MCF 10A (cell line): ENCODE measurements around the gene BARHL1. TPM values are rescaled to one million over a fixed set of nuclear protein-coding genes. Genes with fewer than 3 reads are reported as not detected.

ENCODE experiments used
- Bru-seq: library from RNA; stranded (reverse); fragments of 400-500 nt; gene quantifications from one replicate; lab custom pipeline; 2021; lab: Mats Ljungman, UMichigan
- BruChase-seq, 2 experiments: library from RNA; stranded (reverse); fragments of 400-500 nt; gene quantifications; one replicate each; lab custom pipeline; 2021; lab: Mats Ljungman, UMichigan
- BruUV-seq: library from RNA; stranded (reverse); fragments of 400-500 nt; replicated peaks from 2 replicates; lab custom pipeline; 2021; lab: Mats Ljungman, UMichigan
- CTCF ChIA-PET: fragments of 300-600 bp; sonication (Branson Sonifier 250); formaldehyde crosslinking; extraction: SDS; loops from one replicate; lab custom pipeline; 2021; ENCODE audit warnings: antibody characterized with exemption, inconsistent platforms; lab: Yijun Ruan, JAX
- POLR2A ChIA-PET: fragments of 300-600, 350-650 bp; sonication (Branson Sonifier 250); formaldehyde crosslinking; extraction: SDS; loops from one replicate; lab custom pipeline; 2020; ENCODE audit warnings: antibody characterized with exemption, inconsistent platforms; lab: Yijun Ruan, JAX
- DNase-seq: peaks from one replicate; pipeline ENCODE4 v3.0.0-alpha.2; 2018; ENCODE audit not compliant: unreplicated experiment
- H3K27ac Mint-ChIP-seq: one replicate; pipeline ENCODE4 v1.8.0; 2022; ENCODE audit warnings: mild to moderate bottlenecking, low read depth, mixed read lengths; ENCODE audit not compliant: unreplicated experiment
- H3K27me3 Mint-ChIP-seq: one replicate; pipeline ENCODE4 v1.8.0; 2022; ENCODE audit warnings: mixed read lengths; ENCODE audit not compliant: insufficient read depth, unreplicated experiment
- H3K36me3 Mint-ChIP-seq: one replicate; pipeline ENCODE4 v1.8.0; 2022; ENCODE audit warnings: mild to moderate bottlenecking, moderate library complexity, mixed read lengths; ENCODE audit not compliant: insufficient read depth, unreplicated experiment
- H3K4me1 Mint-ChIP-seq: one replicate; pipeline ENCODE4 v1.8.0; 2022; ENCODE audit warnings: mixed read lengths; ENCODE audit not compliant: insufficient read depth, unreplicated experiment
- H3K4me3 Mint-ChIP-seq: one replicate; pipeline ENCODE4 v1.8.0; 2022; ENCODE audit warnings: mild to moderate bottlenecking, moderate library complexity, mixed read lengths; ENCODE audit not compliant: unreplicated experiment
- H3K9me3 Mint-ChIP-seq: one replicate; pipeline ENCODE4 v1.8.0; 2022; ENCODE audit warnings: mixed read lengths; ENCODE audit not compliant: unreplicated experiment
- intact Hi-C: fragments of 100-400 bp; cut with micrococcal nuclease; formaldehyde crosslinking; loops from 2 replicates; pipeline ENCODE4 v1.14.1; 2022
- long read RNA-seq: library from polyadenylated mRNA; stranded (forward); transcript quantifications from one replicate; pipeline ENCODE4 v2.0.0, GENCODE V29; 2022
- total RNA-seq: library from RNA; stranded (reverse); gene quantifications from 2 replicates; pipeline ENCODE4 v1.2.3, GENCODE V29; 2022
- TF ChIP-seq, protein P1 (sequence below): fragments of 200-600 bp; IDR thresholded peaks from one replicate; pipeline ENCODE4 v1.8.0; 2022; ENCODE audit warnings: antibody characterized with exemption, mild to moderate bottlenecking; ENCODE audit not compliant: unreplicated experiment

BARHL1 gene
- total RNA-seq (not detected in 2 replicates), Bru-seq, nascent RNA (not detected), BruChase-seq, experiment 1, labeled RNA remaining after a 6-hour chase (not detected), BruChase-seq, experiment 2, labeled RNA remaining after a 2-hour chase (not detected)
- long read RNA-seq = 0 reads

- TF ChIP-seq, protein P1, sequence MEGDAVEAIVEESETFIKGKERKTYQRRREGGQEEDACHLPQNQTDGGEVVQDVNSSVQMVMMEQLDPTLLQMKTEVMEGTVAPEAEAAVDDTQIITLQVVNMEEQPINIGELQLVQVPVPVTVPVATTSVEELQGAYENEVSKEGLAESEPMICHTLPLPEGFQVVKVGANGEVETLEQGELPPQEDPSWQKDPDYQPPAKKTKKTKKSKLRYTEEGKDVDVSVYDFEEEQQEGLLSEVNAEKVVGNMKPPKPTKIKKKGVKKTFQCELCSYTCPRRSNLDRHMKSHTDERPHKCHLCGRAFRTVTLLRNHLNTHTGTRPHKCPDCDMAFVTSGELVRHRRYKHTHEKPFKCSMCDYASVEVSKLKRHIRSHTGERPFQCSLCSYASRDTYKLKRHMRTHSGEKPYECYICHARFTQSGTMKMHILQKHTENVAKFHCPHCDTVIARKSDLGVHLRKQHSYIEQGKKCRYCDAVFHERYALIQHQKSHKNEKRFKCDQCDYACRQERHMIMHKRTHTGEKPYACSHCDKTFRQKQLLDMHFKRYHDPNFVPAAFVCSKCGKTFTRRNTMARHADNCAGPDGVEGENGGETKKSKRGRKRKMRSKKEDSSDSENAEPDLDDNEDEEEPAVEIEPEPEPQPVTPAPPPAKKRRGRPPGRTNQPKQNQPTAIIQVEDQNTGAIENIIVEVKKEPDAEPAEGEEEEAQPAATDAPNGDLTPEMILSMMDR = no peak
- intact Hi-C loops = no loop called here
- Mint-ChIP-seq H3K27me3 (peaks cover 64% of the 10 kb centered on the region), H3K4me1 (no peaks in the 10 kb centered on the region), H3K36me3 (no peaks in the 10 kb centered on the region), H3K9me3 (no peaks in the 10 kb centered on the region), H3K4me3 (peak within 1 kb of the TSS; percentile 11), H3K27ac (no peak within 1 kb of the TSS)
- no peak for DNase-seq
- no TSS peak for BruUV-seq
- CTCF ChIA-PET = interaction anchor here (0.6 kb wide), 2 partner anchors 68 to 160 kb away, joined by 4 to 6 read pairs; no protein-coding TSS in a partner anchor
- POLR2A ChIA-PET = interaction anchor here (1.0 kb wide), 1 partner anchor 15 kb away, joined by 3 read pairs; no protein-coding TSS in a partner anchor
These were observed at the start of gene BARHL1 for GRCh38 chr9:132582276-132582785. BARHL1 (plus strand) TSS chr9:132582606; CDS start chr9:132582798, 192 bp downstream.

DNA sequence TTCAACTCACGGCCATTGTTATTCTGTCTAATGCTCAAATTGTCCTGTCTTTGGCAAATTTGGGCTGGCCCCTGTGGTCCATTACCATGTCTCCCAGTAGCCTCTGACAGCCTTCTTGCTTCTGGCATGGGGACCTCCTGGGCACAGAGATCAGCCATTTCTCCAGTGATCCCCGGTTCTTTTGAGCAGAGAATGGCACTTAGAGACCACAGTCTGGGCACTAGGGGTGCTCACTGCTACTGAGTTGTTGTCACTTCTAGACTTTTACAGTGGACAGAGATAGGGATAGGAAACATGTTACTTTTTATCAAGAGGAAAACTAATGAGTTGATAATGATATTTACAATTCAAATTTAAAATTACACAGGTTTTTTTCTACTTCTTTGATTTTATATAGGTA lies 47.6 kb upstream of the BARHL1 start:
- peaks cover 24% of the 10 kb centered on the region for H3K27me3 Mint-ChIP-seq
- H3K36me3 Mint-ChIP-seq = no peaks in the 10 kb centered on the region
- TF ChIP-seq, protein P1 = no peak
- no peak for DNase-seq
- H3K9me3 Mint-ChIP-seq = peaks cover 14% of the 10 kb centered on the region
- BruUV-seq = no TSS peak
- no peaks in the 10 kb centered on the region for H3K4me1 Mint-ChIP-seq
- intact Hi-C loops = no loop called here
- no peak overlapping the region for H3K4me3 Mint-ChIP-seq
- H3K27ac Mint-ChIP-seq = no peak overlapping the region
- CTCF ChIA-PET = no interaction called here
- POLR2A ChIA-PET = no interaction called here

DNA sequence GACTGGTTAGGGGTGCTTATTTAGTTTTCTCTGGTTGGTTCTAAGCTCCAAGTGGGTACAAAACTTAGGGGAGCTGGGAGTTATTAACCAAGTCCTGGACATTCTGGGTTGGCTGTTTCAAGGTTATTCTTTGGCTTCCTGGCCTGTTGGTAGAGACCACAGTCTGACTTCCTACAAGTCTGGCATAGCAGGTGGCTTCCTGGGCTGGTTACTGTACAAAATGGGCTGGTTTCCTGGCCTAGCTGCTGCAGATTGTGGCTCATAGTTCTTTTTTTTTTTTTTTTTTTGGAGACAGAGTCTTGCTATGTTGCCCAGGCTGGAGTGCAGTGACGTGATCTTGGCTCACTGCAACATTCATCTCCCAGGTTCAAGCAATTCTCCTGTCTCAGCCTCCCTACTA lies 46.3 kb upstream of the BARHL1 start:
- peaks cover 14% of the 10 kb centered on the region for H3K27me3 Mint-ChIP-seq
- CTCF ChIA-PET = no interaction called here
- no peak for DNase-seq
- H3K27ac Mint-ChIP-seq = no peak overlapping the region
- POLR2A ChIA-PET = no interaction called here
- H3K36me3 Mint-ChIP-seq = no peaks in the 10 kb centered on the region
- no peaks in the 10 kb centered on the region for H3K4me1 Mint-ChIP-seq
- no TSS peak for BruUV-seq
- intact Hi-C loops = no loop called here
- peaks cover 14% of the 10 kb centered on the region for H3K9me3 Mint-ChIP-seq
- TF ChIP-seq, protein P1 = no peak
- no peak overlapping the region for H3K4me3 Mint-ChIP-seq

- no peak overlapping the region for H3K4me3 Mint-ChIP-seq
These were observed 45.1 kb upstream of the BARHL1 start for GRCh38 chr9:132537352-132537751.

More at GRCh38 chr9:132537352-132537751, 45.1 kb upstream of the BARHL1 start:
- Mint-ChIP-seq H3K27ac (no peak overlapping the region), H3K4me1 (no peaks in the 10 kb centered on the region), H3K27me3 (peaks cover 2% of the 10 kb centered on the region), H3K9me3 (peaks cover 14% of the 10 kb centered on the region), H3K36me3 (no peaks in the 10 kb centered on the region)
- no peak for DNase-seq
- CTCF ChIA-PET = interaction anchor here (0.6 to 1.5 kb wide), 2 partner anchors 22 to 30 kb away, joined by 3 to 4 read pairs; no protein-coding TSS in a partner anchor
- POLR2A ChIA-PET = interaction anchor here (0.5 kb wide), 1 partner anchor 87 kb away, joined by 3 read pairs; no protein-coding TSS in a partner anchor
- BruUV-seq = no TSS peak
- intact Hi-C loops = no loop called here
- TF ChIP-seq, protein P1 = no peak
